ENCODE data around the gene ZNF550.
"Not testable (repeated sequence)": the region's sequence is repeated elsewhere in the genome, so short reads cannot be mapped to it uniquely, and the experiment has no call there.

DNA sequence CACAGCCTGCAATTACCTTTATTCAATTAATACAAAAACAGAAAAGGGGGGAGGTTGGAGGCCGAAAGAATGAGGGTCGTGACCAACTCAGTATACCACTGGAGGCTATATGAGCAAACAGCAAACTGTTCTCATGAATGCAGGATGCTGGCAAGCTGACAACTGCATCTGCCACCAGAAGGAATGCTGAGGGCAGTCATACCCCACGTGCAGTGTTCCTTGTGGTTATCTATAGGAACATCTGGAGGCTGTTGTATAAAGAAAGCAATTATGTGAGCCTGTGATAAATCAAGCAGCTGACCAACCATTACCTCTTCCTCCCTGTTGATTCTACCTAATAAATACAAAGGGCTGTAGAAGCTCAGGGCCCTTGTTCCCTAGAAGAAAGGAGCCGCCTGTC lies 41.6 kb downstream of the ZNF550 start:
- not testable (repeated sequence) for TF ChIP-seq POLR2A (IDR thresholded peaks at IDR 0.05)
- TF ChIP-seq, protein P1, sequence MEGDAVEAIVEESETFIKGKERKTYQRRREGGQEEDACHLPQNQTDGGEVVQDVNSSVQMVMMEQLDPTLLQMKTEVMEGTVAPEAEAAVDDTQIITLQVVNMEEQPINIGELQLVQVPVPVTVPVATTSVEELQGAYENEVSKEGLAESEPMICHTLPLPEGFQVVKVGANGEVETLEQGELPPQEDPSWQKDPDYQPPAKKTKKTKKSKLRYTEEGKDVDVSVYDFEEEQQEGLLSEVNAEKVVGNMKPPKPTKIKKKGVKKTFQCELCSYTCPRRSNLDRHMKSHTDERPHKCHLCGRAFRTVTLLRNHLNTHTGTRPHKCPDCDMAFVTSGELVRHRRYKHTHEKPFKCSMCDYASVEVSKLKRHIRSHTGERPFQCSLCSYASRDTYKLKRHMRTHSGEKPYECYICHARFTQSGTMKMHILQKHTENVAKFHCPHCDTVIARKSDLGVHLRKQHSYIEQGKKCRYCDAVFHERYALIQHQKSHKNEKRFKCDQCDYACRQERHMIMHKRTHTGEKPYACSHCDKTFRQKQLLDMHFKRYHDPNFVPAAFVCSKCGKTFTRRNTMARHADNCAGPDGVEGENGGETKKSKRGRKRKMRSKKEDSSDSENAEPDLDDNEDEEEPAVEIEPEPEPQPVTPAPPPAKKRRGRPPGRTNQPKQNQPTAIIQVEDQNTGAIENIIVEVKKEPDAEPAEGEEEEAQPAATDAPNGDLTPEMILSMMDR (IDR thresholded peaks at IDR 0.05) = not testable (repeated sequence)

All from Peyer's patch (tissue), 4 donors.